SK-N-SH (cell line): ENCODE measurements around the gene UHMK1. TPM values are rescaled to one million over a fixed set of nuclear protein-coding genes. Genes with fewer than 3 reads are reported as not detected.

Experiments
- CTCF ChIA-PET: fragments of 300-600, 350-600 bp; formaldehyde crosslinking; extraction: SDS; loops from one replicate; lab custom pipeline; 2021; lab: Yijun Ruan, JAX
- POLR2A ChIA-PET: fragments of 350-600 bp; sonication (Branson Sonifier 250); formaldehyde crosslinking; extraction: SDS; loops from one replicate; lab custom pipeline; 2020; ENCODE audit warnings: antibody characterized with exemption, inconsistent platforms; lab: Yijun Ruan, JAX
- DNase-seq: peaks from one replicate; pipeline ENCODE4 v3.0.0; 2012
- H2AFZ ChIP-seq: fragments of 200-600 bp; sonication (generic); 2 replicates; pipeline ENCODE4 v1.8.1; 2016; ENCODE audit warnings: antibody characterized with exemption, mild to moderate bottlenecking, low read depth
- H3F3A ChIP-seq: fragments of 200-600 bp; sonication (generic); replicated peaks from 2 replicates; pipeline ENCODE3; 2016; ENCODE audit warnings: antibody characterized with exemption, mild to moderate bottlenecking; ENCODE audit not compliant: insufficient read depth
- H3K27ac ChIP-seq, 2 experiments: fragments of 200-500 bp in 1 of 2; fragments of 200-600 bp in 1 of 2; sonication (Bioruptor generic) in 1 of 2; sonication (generic), shearing (Covaris generic) in 1 of 2; 2 replicates each; pipeline versions ENCODE4 v1.5.1 to v1.6.1; 2014 to 2016; ENCODE audit warnings: low read depth in 2 of 2, inconsistent platforms in 1 of 2, low read length in 1 of 2, mild to moderate bottlenecking in 1 of 2, mixed read lengths in 1 of 2
- H3K27me3 ChIP-seq: fragments of 200-600 bp; sonication (generic), shearing (Covaris generic); 2 replicates; pipeline ENCODE4 v1.6.1; 2016; ENCODE audit warnings: mixed run types; ENCODE audit not compliant: insufficient read depth
- H3K36me3 ChIP-seq, 2 experiments: fragments of 200-500 bp in 1 of 2; fragments of 200-600 bp in 1 of 2; sonication (Bioruptor generic) in 1 of 2; sonication (generic) in 1 of 2; replicated peaks in 1 of 2; 2 replicates each; pipeline versions ENCODE3 to v1.5.1; 2014 to 2016; ENCODE audit warnings: low read length in 1 of 2, mild to moderate bottlenecking in 1 of 2; ENCODE audit not compliant: insufficient read depth in 2 of 2, control insufficient read depth in 1 of 2
- H3K4me1 ChIP-seq, 2 experiments: fragments of 200-500 bp in 1 of 2; fragments of 200-600 bp in 1 of 2; sonication (Bioruptor generic) in 1 of 2; sonication (generic), shearing (Covaris generic) in 1 of 2; 2 replicates each; pipeline versions ENCODE4 v1.5.1 to v1.6.1; 2014 to 2016; ENCODE audit warnings: low read depth in 1 of 2, low read length in 1 of 2, mixed run types in 1 of 2; ENCODE audit not compliant: insufficient read depth in 2 of 2, control insufficient read depth in 1 of 2
- H3K4me2 ChIP-seq: fragments of 200-600 bp; sonication (generic), shearing (Covaris generic); 2 replicates; pipeline ENCODE4 v1.6.1; 2017; ENCODE audit warnings: mixed run types
- H3K4me3 ChIP-seq, 2 experiments: fragments of 200-500 bp in 1 of 2; fragments of 200-600 bp in 1 of 2; sonication (Bioruptor generic) in 1 of 2; sonication (generic), shearing (Covaris generic) in 1 of 2; 2 replicates each; pipeline versions ENCODE4 v1.5.1 to v1.8.1; 2014 to 2016; ENCODE audit warnings: low read depth in 2 of 2, inconsistent platforms in 1 of 2, low read length in 1 of 2, mild to moderate bottlenecking in 1 of 2, mixed read lengths in 1 of 2, moderate library complexity in 1 of 2
- H3K79me2 ChIP-seq: fragments of 200-600 bp; sonication (generic); 2 replicates; pipeline ENCODE4 v1.8.1; 2017; ENCODE audit warnings: mild to moderate bottlenecking; ENCODE audit not compliant: insufficient read depth
- H3K9ac ChIP-seq: fragments of 200-600 bp; sonication (generic); 2 replicates; pipeline ENCODE4 v1.6.1; 2017; ENCODE audit warnings: mixed run types
- H3K9me2 ChIP-seq: fragments of 200-600 bp; sonication (generic); 2 replicates; pipeline ENCODE4 v1.6.1; 2017; ENCODE audit warnings: mixed run types
- H3K9me3 ChIP-seq: fragments of 200-600 bp; sonication (generic); 2 replicates; pipeline ENCODE4 v1.6.1; 2017; ENCODE audit warnings: mixed run types, mild to moderate bottlenecking, moderate library complexity
- H4K20me1 ChIP-seq: fragments of 200-600 bp; sonication (generic); 2 replicates; pipeline ENCODE4 v1.6.1; 2017; ENCODE audit warnings: mild to moderate bottlenecking, mixed run types; ENCODE audit not compliant: insufficient read depth
- CHD2 ChIP-seq: fragments of 150-350 bp; IDR thresholded peaks from 2 replicates; pipeline ENCODE4 v1.6.1; 2018; ENCODE audit warnings: low read length; ENCODE audit not compliant: partially characterized antibody
- FOSL2 ChIP-seq: IDR thresholded peaks from 2 replicates; pipeline ENCODE4 v1.4.0; 2012; ENCODE audit warnings: low read depth, mild to moderate bottlenecking, moderate library complexity, borderline replicate concordance
- FOXJ3 ChIP-seq: sonication (generic); formaldehyde crosslinking; IDR thresholded peaks from 2 replicates; pipeline ENCODE4 v1.5.1; 2020; ENCODE audit warnings: mild to moderate bottlenecking, missing genetic modification reagents
- GABPA ChIP-seq: IDR thresholded peaks from 2 replicates; pipeline ENCODE4 v1.4.0; 2012; ENCODE audit warnings: low read depth, mild to moderate bottlenecking
- GATA2 ChIP-seq: sonication (generic); formaldehyde crosslinking; IDR thresholded peaks from 2 replicates; pipeline ENCODE4 v1.5.0; 2020; ENCODE audit warnings: mild to moderate bottlenecking, missing genetic modification reagents
- JUND ChIP-seq: IDR thresholded peaks from 2 replicates; pipeline ENCODE4 v1.4.0; 2012
- NRF1 ChIP-seq: IDR thresholded peaks from 2 replicates; pipeline ENCODE4 v1.6.1; 2012; ENCODE audit warnings: low read depth, mild to moderate bottlenecking, low read length
- RCOR1 ChIP-seq: fragments of 150-350 bp; IDR thresholded peaks from 2 replicates; pipeline ENCODE4 v1.6.1; 2017; ENCODE audit warnings: antibody characterized with exemption, low read length
- REST ChIP-seq: IDR thresholded peaks from 2 replicates; pipeline ENCODE4 v1.6.1; 2012; ENCODE audit warnings: mild to moderate bottlenecking, low read depth, low read length, moderate library complexity
- RFX5 ChIP-seq: IDR thresholded peaks from 2 replicates; pipeline ENCODE4 v1.6.1; 2012; ENCODE audit warnings: mild to moderate bottlenecking, improper control_type of control experiment, low read length
- SIN3A ChIP-seq: IDR thresholded peaks from 2 replicates; pipeline ENCODE4 v1.6.1; 2012; ENCODE audit warnings: low read depth, mild to moderate bottlenecking, low read length, moderate library complexity, borderline replicate concordance
- SMC3 ChIP-seq: IDR thresholded peaks from 2 replicates; pipeline ENCODE4 v1.6.1; 2012; ENCODE audit warnings: low read depth, low read length, improper control_type of control experiment
- TAF1 ChIP-seq: IDR thresholded peaks from 2 replicates; pipeline ENCODE4 v1.6.1; 2012; ENCODE audit warnings: low read depth, mild to moderate bottlenecking, low read length, moderate library complexity, borderline replicate concordance
- TCF12 ChIP-seq: IDR thresholded peaks from 2 replicates; pipeline ENCODE4 v1.4.0; 2012
- USF2 ChIP-seq: fragments of 150-350 bp; IDR thresholded peaks from 2 replicates; pipeline ENCODE4 v1.6.1; 2017; ENCODE audit warnings: antibody characterized with exemption, low read length, low read depth, borderline replicate concordance
- WGBS: methylation state at CpG from one replicate; pipeline ENCODE4 v1.1.6; 2017; ENCODE audit warnings: low lambda C conversion rate; 5-methylcytosine and 5-hydroxymethylcytosine counted together
- polyA plus RNA-seq, 3 experiments: library from polyadenylated mRNA; depleted of rRNA; stranded (reverse); fragments of >200 nt; gene quantifications; 2 replicates each; pipeline ENCODE4 v1.2.3, GENCODE V29; 2012
- small RNA-seq, 7 experiments: library from RNA; depleted of rRNA; stranded (forward); fragments of <200 nt; gene quantifications; one replicate each; pipeline ENCODE3, GENCODE V24; 2012
- TF ChIP-seq, protein P1 (sequence below): fragments of 150-350 bp; IDR thresholded peaks from 2 replicates; pipeline ENCODE4 v1.6.1; 2016; ENCODE audit warnings: mild to moderate bottlenecking, low read depth, low read length
- TF ChIP-seq, protein P2 (sequence below): IDR thresholded peaks from 2 replicates; pipeline ENCODE4; 2012

UHMK1 gene
- polyA plus RNA-seq, 1 of the 3 experiments (the other 2 are of a cell fraction) = 7.4 TPM

- Histone ChIP-seq H3K36me3 (peaks cover 44 to 70% of the 10 kb centered on the region in 2 experiments), H3K27me3 (no peaks in the 10 kb centered on the region), H3K4me1 (0 out of 4 replicates have a peak, but pooled peaks cover 0 to 3% of the 10 kb centered on the region in 2 experiments), H2AFZ (no peak overlapping the region; the same call in 1 of the 2 replicates), H3K9me2 (no peaks in the 10 kb centered on the region), H4K20me1 (no peaks in the 10 kb centered on the region), H3K9me3 (no peaks in the 10 kb centered on the region), H3K79me2 (peaks cover 64% of the 10 kb centered on the region), H3K9ac (no peak overlapping the region), H3K4me2 (no peak overlapping the region), H3F3A (peaks cover 14% of the 10 kb centered on the region), H3K27ac (no peak overlapping the region), H3K4me3 (no peak overlapping the region)
- ChIA-PET POLR2A (no interaction called here), CTCF (interaction anchor here (0.7 to 1.9 kb wide), 4 partner anchors 22 to 222 kb away, joined by 3 to 4 read pairs (median 4); no protein-coding TSS in a partner anchor)
- WGBS = 93% methylated on average over 1 of the region's 1 CpG
- no peak for DNase-seq
- TF ChIP-seq FOSL2 (no peak), SMC3 (no peak), USF2 (no peak), REST (no peak), SIN3A (no peak), GABPA (no peak), NRF1 (no peak), RCOR1 (no peak), GATA2 (CRISPR knock-in tag) (no peak), FOXJ3 (CRISPR knock-in tag) (no peak), TAF1 (no peak), JUND (no peak), RFX5 (no peak), TCF12 (no peak), CHD2 (no peak)
- TF ChIP-seq, protein P1, sequence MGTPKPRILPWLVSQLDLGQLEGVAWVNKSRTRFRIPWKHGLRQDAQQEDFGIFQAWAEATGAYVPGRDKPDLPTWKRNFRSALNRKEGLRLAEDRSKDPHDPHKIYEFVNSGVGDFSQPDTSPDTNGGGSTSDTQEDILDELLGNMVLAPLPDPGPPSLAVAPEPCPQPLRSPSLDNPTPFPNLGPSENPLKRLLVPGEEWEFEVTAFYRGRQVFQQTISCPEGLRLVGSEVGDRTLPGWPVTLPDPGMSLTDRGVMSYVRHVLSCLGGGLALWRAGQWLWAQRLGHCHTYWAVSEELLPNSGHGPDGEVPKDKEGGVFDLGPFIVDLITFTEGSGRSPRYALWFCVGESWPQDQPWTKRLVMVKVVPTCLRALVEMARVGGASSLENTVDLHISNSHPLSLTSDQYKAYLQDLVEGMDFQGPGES = no peak
- TF ChIP-seq, protein P2, sequence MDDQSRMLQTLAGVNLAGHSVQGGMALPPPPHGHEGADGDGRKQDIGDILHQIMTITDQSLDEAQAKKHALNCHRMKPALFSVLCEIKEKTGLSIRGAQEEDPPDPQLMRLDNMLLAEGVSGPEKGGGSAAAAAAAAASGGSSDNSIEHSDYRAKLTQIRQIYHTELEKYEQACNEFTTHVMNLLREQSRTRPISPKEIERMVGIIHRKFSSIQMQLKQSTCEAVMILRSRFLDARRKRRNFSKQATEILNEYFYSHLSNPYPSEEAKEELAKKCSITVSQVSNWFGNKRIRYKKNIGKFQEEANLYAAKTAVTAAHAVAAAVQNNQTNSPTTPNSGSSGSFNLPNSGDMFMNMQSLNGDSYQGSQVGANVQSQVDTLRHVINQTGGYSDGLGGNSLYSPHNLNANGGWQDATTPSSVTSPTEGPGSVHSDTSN = no peak
Observed at GRCh38 chr1:162578936-162579335, 81.3 kb downstream of the UHMK1 start.

Small RNAs within 50 kb of the gene (small RNA-seq; reads per million reads assigned to genes)
- gene UQCRBP2 = 0 reads per million in 7 experiments

Other genes with a start within 250 kb of the UHMK1 start
- not detected in 2 replicates for gene SPATA46, start 121.0 kb upstream of the UHMK1 start, polyA plus RNA-seq (2012; rRNA removed)
- gene C1orf226, start 116.1 kb upstream of the UHMK1 start, polyA plus RNA-seq (2012; rRNA removed) = 0.03 and 0.05 TPM in 2 replicates
- not detected in 2 replicates for gene SH2D1B, start 85.7 kb upstream of the UHMK1 start, polyA plus RNA-seq (2012; rRNA removed)
- 32.3 and 44.1 TPM in 2 replicates for gene UAP1, start 63.9 kb downstream of the UHMK1 start, polyA plus RNA-seq (2012; rRNA removed)
- 34.0 and 55.4 TPM in 2 replicates for gene DDR2, start 134.6 kb downstream of the UHMK1 start, polyA plus RNA-seq (2012; rRNA removed)